Frontal cortex (tissue), 4 donors: ENCODE measurements around the gene CYS1. TPM values are rescaled to one million over a fixed set of nuclear protein-coding genes. Genes with fewer than 3 reads are reported as not detected.
"Not testable (repeated sequence)": the region's sequence is repeated elsewhere in the genome, so short reads cannot be mapped to it uniquely, and the experiment has no call there.

Source experiments
- DNase-seq, 2 donors: peaks; one replicate each; pipeline ENCODE4 v3.0.0; 2012; ENCODE audit warnings: low spot score in 2 of 2
- FAIRE-seq: peaks from 2 replicates; lab custom pipeline; 2012; peaks lifted over from hg19 to GRCh38; lab: Jason Lieb, UNC
- total RNA-seq: library from RNA; depleted of rRNA; stranded (reverse); fragments of >200 nt; gene quantifications from one replicate; pipeline ENCODE4 v1.2.3, GENCODE V29; 2014
- donor health status: control.
- donor health status: control.
- donor health status: control.

CYS1 gene
- 0.82 TPM for total RNA-seq

DNA sequence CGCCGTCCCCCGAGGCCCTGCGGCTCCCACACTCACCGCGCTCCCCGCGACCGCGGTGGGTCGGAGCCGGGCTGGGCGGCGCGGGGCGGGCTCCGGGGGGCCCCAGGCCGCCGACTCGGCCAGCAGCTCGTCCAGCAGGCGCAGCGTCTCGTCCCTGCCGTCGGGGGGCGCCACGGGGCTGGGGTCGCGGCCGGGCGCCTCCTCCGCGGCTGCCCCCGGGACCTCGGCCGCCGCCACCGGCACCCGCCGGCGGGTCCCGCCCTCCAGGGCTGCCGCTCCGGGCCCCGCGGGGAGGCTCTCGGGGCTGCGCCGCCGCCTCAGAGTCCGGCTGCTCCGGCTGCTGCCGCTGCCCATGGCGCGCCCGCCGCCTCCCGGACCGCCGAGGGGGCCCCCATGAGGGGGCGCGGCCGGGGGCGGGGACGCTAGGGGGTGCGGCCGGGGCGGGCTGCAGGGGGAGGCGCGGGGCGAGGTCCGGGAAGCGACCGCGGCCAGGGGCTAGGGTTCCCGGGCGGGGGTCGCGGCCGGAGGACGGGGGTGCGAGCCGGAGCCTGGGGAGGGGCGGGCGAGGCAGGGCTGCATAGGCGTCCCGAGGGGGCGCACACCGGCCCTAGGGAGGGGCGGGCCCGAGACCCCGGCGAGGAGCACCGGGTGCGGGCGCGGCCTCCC, at the start of gene CYS1:
CYS1 (minus strand) TSS at position 542 of the 666 bp plus-strand sequence; CDS start at position 354, 188 bp downstream.
- DNase-seq = peak; percentile 59 to 62
- no peak for FAIRE-seq

DNA sequence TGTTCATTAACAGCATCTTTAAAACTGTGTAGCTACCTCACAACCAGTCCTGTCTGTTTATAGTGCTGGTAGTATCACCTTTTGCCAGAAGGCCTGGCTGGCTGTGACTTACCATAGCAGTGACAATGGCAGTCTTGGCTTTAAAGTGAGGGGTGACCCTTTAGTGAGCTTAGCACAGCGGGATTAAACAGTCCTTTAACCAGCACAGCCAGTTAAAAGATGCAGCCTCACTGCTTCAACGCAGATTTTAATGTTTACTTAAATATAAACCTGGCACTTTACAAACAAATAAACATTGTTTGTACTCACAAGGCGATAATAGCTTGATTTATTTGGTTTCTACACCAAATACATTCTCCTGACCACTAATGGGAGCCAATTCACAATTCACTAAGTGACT, 49.3 kb upstream of the CYS1 start:
- FAIRE-seq (no peak), DNase-seq (no peak)

GRCh38 chr2:10128420-10128819, 48.2 kb upstream of the CYS1 start:
- FAIRE-seq = no peak
- no peak for DNase-seq

GRCh38 chr2:10126632-10127026, 46.4 kb upstream of the CYS1 start:
- DNase-seq (no peak), FAIRE-seq (no peak)

DNA sequence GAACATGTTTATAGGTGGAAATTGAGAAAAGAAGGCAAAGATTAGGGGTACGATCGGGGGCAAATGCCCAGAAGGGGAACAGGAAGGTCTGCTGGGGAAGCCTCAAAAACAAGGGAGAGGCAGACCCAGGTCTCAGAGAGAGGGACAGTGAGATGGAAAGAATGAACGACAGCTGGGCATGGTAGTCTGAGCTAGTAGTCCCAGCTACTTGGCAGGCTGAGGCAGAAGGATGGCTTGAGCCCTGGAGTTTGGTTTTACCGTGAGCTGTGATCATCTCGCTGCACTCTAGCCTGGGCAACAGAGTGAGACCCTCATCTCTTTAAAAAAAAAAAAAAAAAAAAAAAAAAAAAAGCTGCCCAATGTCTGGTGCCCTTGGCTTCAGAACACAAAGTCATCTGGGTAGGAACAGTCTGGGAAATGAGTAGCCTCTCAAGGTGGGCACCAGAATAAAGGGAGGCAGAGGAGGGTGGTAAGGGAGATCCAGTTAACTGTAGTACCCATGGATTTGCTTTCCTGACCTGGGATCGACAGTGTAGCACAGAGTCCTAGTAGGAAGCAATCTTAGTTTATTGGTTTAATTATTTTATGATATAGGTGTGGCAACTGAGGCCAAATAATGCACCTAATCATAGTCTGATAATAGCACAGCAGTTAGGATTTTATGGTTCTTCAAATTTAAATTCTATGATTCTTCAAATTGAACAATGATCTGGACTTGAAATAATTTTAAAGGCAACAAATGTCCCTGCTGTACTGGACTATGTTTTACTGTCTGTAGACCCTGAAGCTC, 45.8 kb upstream of the CYS1 start:
- no peak for DNase-seq
- no peak for FAIRE-seq

DNA sequence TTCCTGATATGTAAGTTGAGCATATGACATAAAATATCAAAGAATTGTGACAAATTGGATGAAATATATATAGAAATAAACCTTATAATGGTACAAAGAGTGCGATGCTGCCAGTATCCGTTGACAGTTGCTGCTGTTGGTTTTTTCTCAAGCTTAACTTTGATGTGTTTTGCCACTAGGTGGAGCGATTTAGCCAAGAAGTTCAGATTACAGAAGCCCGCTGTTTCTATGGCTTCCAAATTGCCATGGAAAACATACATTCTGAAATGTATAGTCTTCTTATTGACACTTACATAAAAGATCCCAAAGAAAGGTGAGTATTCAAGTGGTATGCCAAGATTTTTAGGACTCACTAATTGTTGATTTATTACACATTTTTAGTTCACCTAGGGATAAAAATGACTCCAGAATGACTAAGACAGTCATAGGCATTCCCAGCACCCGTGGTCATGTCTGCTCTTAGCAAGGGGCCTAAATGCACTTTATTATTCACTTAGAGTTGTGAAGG, 44.4 kb upstream of the CYS1 start:
- FAIRE-seq = peak; percentile 52

GRCh38 chr2:10123281-10123680, 43.1 kb upstream of the CYS1 start:
- FAIRE-seq = no peak

More for the DNA sequence above, 44.4 kb upstream of the CYS1 start:
- peak; percentile 52 to 54 for DNase-seq

DNA sequence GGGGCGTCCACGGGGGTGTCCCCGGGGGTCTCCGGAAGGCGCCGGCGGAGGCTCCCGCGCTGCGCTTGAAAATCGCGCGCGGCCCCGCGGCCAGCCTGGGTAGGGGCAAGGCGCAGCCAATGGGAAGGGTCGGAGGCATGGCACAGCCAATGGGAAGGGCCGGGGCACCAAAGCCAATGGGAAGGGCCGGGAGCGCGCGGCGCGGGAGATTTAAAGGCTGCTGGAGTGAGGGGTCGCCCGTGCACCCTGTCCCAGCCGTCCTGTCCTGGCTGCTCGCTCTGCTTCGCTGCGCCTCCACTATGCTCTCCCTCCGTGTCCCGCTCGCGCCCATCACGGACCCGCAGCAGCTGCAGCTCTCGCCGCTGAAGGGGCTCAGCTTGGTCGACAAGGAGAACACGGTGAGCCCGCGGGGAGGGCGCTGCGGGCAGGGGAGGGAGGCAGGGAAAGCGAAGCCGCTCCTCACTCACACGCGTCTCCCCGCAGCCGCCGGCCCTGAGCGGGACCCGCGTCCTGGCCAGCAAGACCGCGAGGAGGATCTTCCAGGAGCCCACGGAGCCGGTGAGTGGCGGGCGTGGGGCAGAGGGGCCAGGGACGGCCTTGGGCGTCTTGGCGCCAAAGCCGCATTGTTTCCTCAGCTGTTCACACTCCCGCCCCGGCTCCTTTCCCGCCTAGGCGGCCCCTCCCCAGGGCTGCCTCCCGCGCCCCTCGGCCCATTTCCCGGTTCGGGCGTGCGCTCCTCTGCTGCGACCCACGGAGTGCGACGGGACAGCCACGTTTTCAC, 42.5 kb upstream of the CYS1 start, which contains the start of gene RRM2:
RRM2 (plus strand) TSS at position 240 of the 781 bp plus-strand sequence; CDS start at position 300, 60 bp downstream.
- FAIRE-seq = no peak
- DNase-seq = peak; percentile 94 to 98

More at GRCh38 chr2:10123281-10123680, 43.1 kb upstream of the CYS1 start:
- DNase-seq = no peak

DNA sequence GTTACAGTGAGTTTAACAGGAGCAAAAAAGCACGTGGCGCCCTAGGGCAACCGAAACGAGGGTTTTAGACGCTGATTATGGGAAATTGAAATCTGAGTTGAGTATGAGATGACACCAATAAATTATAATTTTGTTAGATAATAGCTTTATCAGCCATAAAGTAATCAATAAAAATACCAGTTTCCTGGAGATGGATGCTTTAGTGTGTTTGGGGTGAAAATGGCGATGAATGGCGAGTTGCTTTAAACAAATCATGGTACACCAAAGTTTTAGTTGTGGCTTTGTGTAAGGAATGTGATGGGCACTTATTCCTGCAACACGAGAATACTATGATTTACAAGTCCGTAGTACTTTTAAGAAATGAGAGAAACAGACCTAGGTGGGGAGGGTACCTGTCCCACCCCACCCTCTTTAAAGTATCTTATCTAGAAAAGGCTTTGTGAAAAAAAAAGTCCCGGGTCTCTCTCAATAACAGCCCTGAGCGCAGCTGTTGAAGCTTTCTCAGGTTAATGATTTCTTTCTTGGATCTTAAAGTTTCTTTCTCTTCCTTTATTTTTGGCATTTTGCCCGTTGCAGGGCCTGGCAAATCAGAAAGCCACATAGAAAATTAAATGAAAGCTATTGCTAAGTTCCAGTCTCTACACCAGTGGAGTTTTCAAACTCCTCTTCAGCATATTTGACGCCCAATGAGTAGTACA, 40.8 kb upstream of the CYS1 start:
- FAIRE-seq = no peak
- no peak for DNase-seq

DNA sequence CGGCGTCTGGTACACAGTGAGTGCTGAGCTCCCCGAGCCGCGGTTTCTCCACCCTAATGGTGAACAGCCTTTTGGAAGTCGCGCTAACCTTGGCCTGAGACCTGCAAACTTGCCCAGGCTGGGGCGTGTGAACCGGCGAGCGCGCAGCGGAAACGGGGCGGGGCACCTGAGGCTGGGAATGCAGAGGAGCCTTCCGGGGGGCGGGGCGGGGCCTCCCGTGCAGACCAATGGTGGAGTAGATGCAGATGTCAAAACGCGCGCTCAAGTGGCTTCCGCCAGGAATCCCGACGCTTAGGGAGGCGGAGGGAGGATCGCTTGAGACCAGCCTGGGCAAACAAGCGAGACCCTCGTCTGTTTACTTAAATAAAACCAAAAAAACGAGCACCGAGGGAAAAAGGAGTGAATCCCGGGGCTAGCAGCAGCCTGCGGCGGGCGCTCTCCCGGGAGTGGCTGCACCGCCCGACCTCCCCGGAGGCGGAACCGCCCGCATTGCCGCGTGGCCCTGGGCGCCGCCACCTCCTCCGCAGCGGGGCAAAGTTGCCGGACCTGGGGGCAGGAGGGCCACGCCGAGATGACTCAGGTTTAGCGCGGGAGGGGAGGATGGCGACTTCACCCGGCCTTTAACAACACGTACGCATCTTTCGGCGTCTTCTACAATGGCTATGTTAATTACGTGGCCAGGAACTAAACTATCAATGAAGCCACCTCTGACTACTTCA, 40.1 kb upstream of the CYS1 start:
- FAIRE-seq = no peak
- peak; percentile 65 to 81 for DNase-seq

GRCh38 chr2:10119601-10120157, 39.5 kb upstream of the CYS1 start:
- FAIRE-seq (no peak), DNase-seq (no peak)

DNA sequence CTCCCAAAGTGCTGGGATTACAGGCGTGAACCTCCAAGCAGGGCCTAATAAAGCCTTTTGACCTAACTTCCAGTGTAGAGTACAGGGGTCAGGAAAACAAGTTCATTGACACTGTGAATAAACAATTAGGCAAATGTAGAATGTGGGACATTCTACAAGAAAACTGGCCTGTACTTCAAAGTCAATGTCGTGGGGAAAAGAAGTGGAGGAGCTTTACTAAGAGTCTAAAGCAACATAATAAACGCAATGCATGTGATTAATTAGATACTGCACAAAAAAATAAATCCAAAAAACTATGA, 38.8 kb upstream of the CYS1 start:
- DNase-seq (no peak), FAIRE-seq (no peak)

DNA sequence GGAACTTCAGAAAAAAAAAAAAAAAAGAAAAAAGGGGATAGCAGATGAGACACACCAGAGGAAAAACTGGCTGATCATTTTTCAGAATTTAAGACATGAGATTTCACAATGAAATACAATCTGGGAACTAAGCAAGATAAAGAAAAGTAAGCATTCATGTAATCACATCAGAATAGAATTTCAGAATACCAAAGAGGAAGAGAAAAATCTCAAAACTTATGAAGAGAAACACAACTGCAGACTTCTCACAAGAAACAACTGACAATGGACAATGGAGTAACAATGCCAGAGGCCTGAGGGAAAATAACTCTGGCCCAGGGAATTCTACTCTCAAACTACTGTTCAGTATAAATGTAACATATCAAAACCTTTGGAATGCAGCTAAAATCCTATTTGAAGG, 29.1 kb upstream of the CYS1 start:
- FAIRE-seq = no peak
- no peak for DNase-seq

DNA sequence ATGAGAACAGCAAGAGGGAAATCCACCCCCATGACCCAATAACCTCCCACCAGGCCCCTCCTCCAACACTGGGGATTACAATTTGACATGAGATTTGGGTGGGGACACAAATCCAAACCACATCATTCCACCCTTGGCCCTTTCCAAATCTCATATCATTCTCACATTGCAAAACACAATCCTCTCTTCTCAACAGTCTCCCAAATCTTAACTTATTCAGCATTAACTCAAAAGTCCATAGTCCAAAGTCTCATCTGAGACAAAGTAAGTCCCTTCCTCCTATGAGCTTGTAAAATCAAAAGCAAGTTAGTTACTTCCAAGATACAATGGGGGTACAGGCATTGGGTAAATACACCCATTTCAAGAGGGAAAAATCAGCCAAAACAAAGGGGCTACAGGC, 24.7 kb upstream of the CYS1 start:
- DNase-seq, FAIRE-seq: not testable (repeated sequence)

DNA sequence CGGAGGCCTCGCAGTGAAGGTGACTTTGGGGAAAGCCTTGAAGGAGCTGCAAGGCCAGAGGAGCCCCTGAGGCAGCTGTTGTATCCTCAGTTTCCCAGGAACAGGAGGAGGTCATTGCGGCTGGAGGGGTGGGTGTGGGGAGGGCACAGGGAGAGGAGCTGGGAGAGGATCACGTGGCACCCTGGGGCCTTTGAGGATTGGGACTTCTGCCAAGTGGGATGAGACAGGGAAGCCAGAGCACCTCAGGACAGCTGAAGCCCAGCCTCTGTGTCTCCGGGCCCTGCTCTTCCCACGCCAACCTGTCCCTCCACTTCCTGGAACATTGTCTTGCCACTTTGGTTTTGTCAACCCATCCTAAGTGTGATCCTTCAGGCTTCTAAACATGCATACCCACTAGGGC, 23.0 kb upstream of the CYS1 start:
- FAIRE-seq = no peak
- no peak for DNase-seq

- FAIRE-seq = no peak
- no peak for DNase-seq
Measured at GRCh38 chr2:10101491-10101890, 21.3 kb upstream of the CYS1 start.

DNA sequence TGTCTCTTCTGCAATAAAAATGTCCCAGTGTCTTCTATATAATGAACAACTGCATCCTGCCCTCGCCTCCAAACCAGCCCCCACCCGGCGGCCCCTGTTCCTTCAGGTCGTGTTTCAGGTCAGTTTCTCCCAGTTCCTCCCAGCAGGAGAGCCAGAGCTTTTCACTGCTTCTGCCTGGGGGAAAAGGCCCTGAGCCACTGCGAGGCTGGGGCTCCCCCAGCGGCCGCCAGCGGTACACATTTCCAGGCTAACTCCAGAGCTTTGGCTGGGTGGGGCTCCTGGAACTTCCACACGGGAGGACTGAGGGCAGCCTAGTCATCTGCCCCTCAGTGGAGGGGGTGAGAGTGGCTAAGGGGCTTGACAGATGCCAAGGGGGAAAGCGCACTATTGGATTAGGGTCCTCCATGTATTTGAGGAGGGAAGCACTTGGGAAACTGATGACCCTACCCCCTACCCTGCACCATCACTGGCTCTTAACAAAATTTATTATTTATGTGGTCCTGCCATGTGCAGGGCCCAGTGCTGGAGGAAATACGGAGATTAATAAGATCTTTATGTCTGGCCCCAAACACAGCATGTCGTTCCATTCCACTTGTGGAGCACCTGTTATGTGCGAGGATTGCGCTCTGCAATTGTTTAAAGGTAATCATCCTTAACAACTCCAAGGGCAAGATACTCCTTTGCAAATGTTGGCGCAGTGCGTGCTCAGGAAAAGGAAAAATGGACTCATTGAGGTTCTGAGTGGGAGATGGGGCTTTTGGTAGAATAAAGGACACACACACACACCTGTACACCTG, 17.3 kb upstream of the CYS1 start:
- peak in 1 of 2 donors; percentile 77 for DNase-seq
- no peak for FAIRE-seq

GRCh38 chr2:10096641-10097040, 16.4 kb upstream of the CYS1 start:
- DNase-seq (no peak), FAIRE-seq (no peak)
